Measurements from ENCODE around the gene ULK4.
"Not testable (repeated sequence)": the region's sequence is repeated elsewhere in the genome, so short reads cannot be mapped to it uniquely, and the experiment has no call there.

ULK4 gene

GRCh38 chr3:41502481-41502880, 459.4 kb downstream of the ULK4 start:
- no peak for DNase-seq (ENCODE audit: low spot score)

GRCh38 chr3:41502023-41502422, 459.9 kb downstream of the ULK4 start:
- no peak for DNase-seq (ENCODE audit: low spot score)

- DNase-seq (ENCODE audit: low spot score), result no peak
Measured at GRCh38 chr3:41498847-41499246, 463.1 kb downstream of the ULK4 start.

- DNase-seq (ENCODE audit: low spot score), result no peak
Measured at GRCh38 chr3:41490360-41490759, 471.5 kb downstream of the ULK4 start.

GRCh38 chr3:41489231-41489630, 472.7 kb downstream of the ULK4 start:
- no peak for DNase-seq (ENCODE audit: low spot score)

- no peak for DNase-seq (ENCODE audit: low spot score)
Measured at GRCh38 chr3:41488501-41488900, 473.4 kb downstream of the ULK4 start.

GRCh38 chr3:41485484-41485883, 476.4 kb downstream of the ULK4 start:
- DNase-seq (ENCODE audit: low spot score), result no peak

- DNase-seq (ENCODE audit: low spot score), result no peak
Measured at GRCh38 chr3:41482134-41482533, 479.8 kb downstream of the ULK4 start.

- DNase-seq (ENCODE audit: low spot score), result no peak
Measured at GRCh38 chr3:41478278-41478677, 483.6 kb downstream of the ULK4 start.

GRCh38 chr3:41477399-41478014, 484.4 kb downstream of the ULK4 start:
- DNase-seq (ENCODE audit: low spot score), result no peak

- DNase-seq (ENCODE audit: low spot score), result no peak
Measured at GRCh38 chr3:41469083-41469482, 492.8 kb downstream of the ULK4 start.

- no peak for DNase-seq (ENCODE audit: low spot score)
Measured at GRCh38 chr3:41467481-41467880, 494.4 kb downstream of the ULK4 start.

- DNase-seq (ENCODE audit: low spot score), result no peak
Measured at GRCh38 chr3:41464858-41465257, 497.0 kb downstream of the ULK4 start.

- DNase-seq (ENCODE audit: low spot score), result no peak
Measured at GRCh38 chr3:41464401-41464800, 497.5 kb downstream of the ULK4 start.

- DNase-seq (ENCODE audit: low spot score), result no peak
Measured at GRCh38 chr3:41462103-41462691, 499.7 kb downstream of the ULK4 start.

- DNase-seq (ENCODE audit: low spot score), result no peak
Measured at GRCh38 chr3:41460736-41461135, 501.2 kb downstream of the ULK4 start.

GRCh38 chr3:41457176-41457575, 504.7 kb downstream of the ULK4 start:
- no peak for DNase-seq (ENCODE audit: low spot score)

- DNase-seq (ENCODE audit: low spot score), result no peak
Measured at GRCh38 chr3:41456162-41456561, 505.7 kb downstream of the ULK4 start.

- DNase-seq (ENCODE audit: low spot score), result not testable (repeated sequence)
Measured at GRCh38 chr3:41453618-41454017, 508.3 kb downstream of the ULK4 start.

- no peak for DNase-seq (ENCODE audit: low spot score)
Measured at GRCh38 chr3:41450416-41451231, 511.3 kb downstream of the ULK4 start.

GRCh38 chr3:41448396-41448795, 513.5 kb downstream of the ULK4 start:
- no peak for DNase-seq (ENCODE audit: low spot score)

GRCh38 chr3:41447701-41448100, 514.2 kb downstream of the ULK4 start:
- DNase-seq (ENCODE audit: low spot score), result no peak

GRCh38 chr3:41446316-41446715, 515.6 kb downstream of the ULK4 start:
- DNase-seq (ENCODE audit: low spot score), result not testable (repeated sequence)
